ENCODE measurements around the gene MAN2C1. TPM values are rescaled to one million over a fixed set of nuclear protein-coding genes. Genes with fewer than 3 reads are reported as not detected.
A peak's percentile ranks its signal among the peaks of the same experiment; 100 is the strongest.
"Not testable (repeated sequence)": the region's sequence is repeated elsewhere in the genome, so short reads cannot be mapped to it uniquely, and the experiment has no call there.

The MAN2C1 gene
- total RNA-seq, 1 donor, result 123 TPM

- H3K4me3 ChIP-seq (ENCODE audit: low read depth, low read length), result no peak overlapping the region
- no peak for DNase-seq (ENCODE audit: low read depth)
- no peak for TF ChIP-seq CTCF (IDR thresholded peaks at IDR 0.05; ENCODE audit: insufficient read depth, low read depth, low read length)
Observed at GRCh38 chr15:75352186-75353080, 16.0 kb downstream of the MAN2C1 start.

GRCh38 chr15:75350601-75351361 lies 17.6 kb downstream of the MAN2C1 start:
- no peak for DNase-seq (ENCODE audit: low read depth)

GRCh38 chr15:75349851-75350588 lies 18.4 kb downstream of the MAN2C1 start:
- DNase-seq (ENCODE audit: low read depth), result no peak
- no peak for TF ChIP-seq CTCF (IDR thresholded peaks at IDR 0.05; ENCODE audit: insufficient read depth, low read depth, low read length)
- H3K4me3 ChIP-seq (ENCODE audit: low read depth, low read length), result no peak overlapping the region

More at GRCh38 chr15:75350601-75351361, 17.6 kb downstream of the MAN2C1 start:
- TF ChIP-seq CTCF (IDR thresholded peaks at IDR 0.05; ENCODE audit: insufficient read depth, low read depth, low read length), result no peak
- H3K4me3 ChIP-seq (ENCODE audit: low read depth, low read length), result no peak overlapping the region

- H3K4me3 ChIP-seq (ENCODE audit: low read depth, low read length); DNase-seq (ENCODE audit: low read depth): not testable (repeated sequence)
Observed at GRCh38 chr15:75349351-75349669, 19.1 kb downstream of the MAN2C1 start.

- no peak for TF ChIP-seq CTCF (IDR thresholded peaks at IDR 0.05; ENCODE audit: insufficient read depth, low read depth, low read length)
- H3K4me3 ChIP-seq (ENCODE audit: low read depth, low read length), result peak overlapping the region; percentile 85
- DNase-seq (ENCODE audit: low read depth), result no peak
Observed at GRCh38 chr15:75348562-75349350, 19.7 kb downstream of the MAN2C1 start.

GRCh38 chr15:75348034-75348561 lies 20.3 kb downstream of the MAN2C1 start:
- no peak for TF ChIP-seq CTCF (IDR thresholded peaks at IDR 0.05; ENCODE audit: insufficient read depth, low read depth, low read length)
- peak overlapping the region; percentile 85 for H3K4me3 ChIP-seq (ENCODE audit: low read depth, low read length)

More at GRCh38 chr15:75348034-75348561, 20.3 kb downstream of the MAN2C1 start:
- no peak for DNase-seq (ENCODE audit: low read depth)

Measured in fibroblast of villous mesenchyme (primary cell).